Stimulated activated CD8-positive, alpha-beta memory T cell treated with anti-CD3 and anti-CD28 coated beads, Interleukin-12 subunit alpha, Interleukin-12 subunit beta, amount 100 ng/mL, for 4 hours (primary cell): ENCODE results near the gene LIME1.
"Not testable (repeated sequence)": the region's sequence is repeated elsewhere in the genome, so short reads cannot be mapped to it uniquely, and the experiment has no call there.

Experiments used
- DNase-seq: peaks from one replicate; pipeline ENCODE4 v3.0.0-alpha.2; 2020; ENCODE audit warnings: low read depth

LIME1 gene

GRCh38 chr20:63707558-63708300 is 28.7 kb upstream of the LIME1 start, which contains the start of the genes ARFRP1 and ZGPAT:
Gene ARFRP1, minus strand, starts transcription at chr20:63707976. Its CDS starts 885 bp downstream, at chr20:63707091.
Gene ZGPAT, plus strand, starts transcription at chr20:63708039. Its CDS starts 542 bp downstream, at chr20:63708581.
- peak; percentile 83 for DNase-seq

GRCh38 chr20:63708301-63709148 is 27.9 kb upstream of the LIME1 start:
- no peak for DNase-seq

- DNase-seq: no peak
These were observed 27.3 kb upstream of the LIME1 start for GRCh38 chr20:63709149-63709527.

- no peak for DNase-seq
These were observed 25.3 kb upstream of the LIME1 start for GRCh38 chr20:63711085-63711645.

DNA sequence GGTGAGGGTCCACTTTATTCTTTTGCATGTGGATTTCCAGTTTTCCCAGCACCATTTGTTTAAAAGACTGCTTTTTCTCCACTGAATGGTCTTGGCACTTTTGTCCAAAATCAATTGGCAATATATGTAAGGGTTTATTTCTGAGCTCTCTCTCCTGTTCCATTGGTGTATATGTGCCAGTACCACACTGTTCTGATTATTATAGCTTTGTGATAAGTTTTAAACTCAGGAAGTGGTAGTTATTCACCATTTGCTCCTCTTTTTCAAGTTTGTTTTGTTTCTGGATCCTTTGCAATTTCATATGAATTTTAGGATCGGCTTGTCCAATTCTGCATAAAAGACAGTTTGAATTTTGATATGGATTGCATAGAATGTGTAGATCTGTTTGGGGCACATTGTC is 24.3 kb upstream of the LIME1 start:
- DNase-seq: no peak

DNA sequence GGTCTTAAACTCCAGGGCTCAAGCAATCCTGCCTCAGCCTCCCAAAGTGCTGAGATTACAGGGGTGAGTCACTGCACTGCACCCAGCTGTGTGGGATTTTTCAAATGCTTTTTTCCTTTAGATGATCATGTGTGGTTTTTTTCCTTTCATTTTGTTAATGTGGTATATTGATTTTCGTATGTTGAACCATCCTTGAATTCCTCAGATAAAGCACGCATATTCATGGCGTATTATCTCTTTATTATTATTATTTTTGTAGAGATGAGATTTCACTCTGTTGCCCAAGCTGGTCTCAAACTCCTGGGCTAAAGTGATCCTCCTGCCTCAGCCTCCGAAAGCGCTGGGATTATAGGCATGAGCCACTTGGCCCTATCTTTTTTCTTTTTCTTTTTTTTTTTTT is 21.6 kb upstream of the LIME1 start:
- no peak for DNase-seq

DNA sequence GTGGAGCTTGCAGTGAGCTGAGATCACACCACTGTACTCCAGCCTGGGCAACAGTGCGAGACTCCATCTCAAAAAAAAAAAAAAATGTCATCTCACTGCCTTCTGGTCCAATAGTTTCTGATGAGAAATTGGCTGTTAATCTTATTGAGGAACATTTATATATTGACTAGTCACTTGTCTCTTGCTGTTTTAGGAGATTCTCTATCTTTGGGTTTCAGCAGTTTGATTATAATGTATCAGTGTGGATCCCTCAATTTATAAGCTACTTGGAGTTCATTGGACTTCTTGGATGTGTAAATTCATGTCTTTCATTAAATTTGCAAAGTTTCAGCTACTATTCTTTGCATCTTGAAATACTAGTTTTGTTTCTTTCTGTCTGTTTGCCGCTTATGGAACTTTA is 17.5 kb upstream of the LIME1 start:
- DNase-seq: no peak

- not testable (repeated sequence) for DNase-seq
These were observed 13.4 kb upstream of the LIME1 start for GRCh38 chr20:63722967-63723622.

DNA sequence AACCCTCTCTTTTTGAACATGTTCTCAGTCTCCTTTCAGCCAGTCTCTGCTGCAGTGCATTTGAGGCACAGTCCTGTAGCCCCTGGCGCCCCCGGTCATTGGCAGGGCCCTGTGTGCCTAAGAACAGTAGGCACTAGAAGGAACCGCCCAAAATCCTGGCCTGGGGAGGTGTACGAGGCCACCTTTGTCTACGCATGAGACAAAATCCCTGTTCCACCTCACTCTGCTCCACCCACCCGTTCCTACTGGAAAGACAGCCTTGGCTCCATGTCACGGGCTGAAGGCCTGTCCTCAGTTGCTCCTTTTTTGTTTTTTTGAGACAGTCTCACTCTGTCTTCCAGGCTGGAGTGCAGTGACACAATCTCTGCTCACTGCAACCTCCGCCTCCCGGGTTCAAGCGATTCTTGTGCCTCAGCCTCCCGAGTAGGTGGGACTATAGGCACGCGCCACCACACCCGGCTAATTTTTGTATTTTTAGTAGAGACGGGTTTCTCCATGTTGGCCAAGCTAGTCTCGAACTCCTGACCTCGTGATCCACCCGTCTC is 6.2 kb upstream of the LIME1 start:
- not testable (repeated sequence) for DNase-seq

- DNase-seq: no peak
These were observed 5.1 kb upstream of the LIME1 start for GRCh38 chr20:63731410-63731809.

- DNase-seq: no peak
These were observed 4.1 kb upstream of the LIME1 start for GRCh38 chr20:63732118-63733095.

- no peak for DNase-seq
These were observed 3.3 kb upstream of the LIME1 start for GRCh38 chr20:63733117-63733516.

DNA sequence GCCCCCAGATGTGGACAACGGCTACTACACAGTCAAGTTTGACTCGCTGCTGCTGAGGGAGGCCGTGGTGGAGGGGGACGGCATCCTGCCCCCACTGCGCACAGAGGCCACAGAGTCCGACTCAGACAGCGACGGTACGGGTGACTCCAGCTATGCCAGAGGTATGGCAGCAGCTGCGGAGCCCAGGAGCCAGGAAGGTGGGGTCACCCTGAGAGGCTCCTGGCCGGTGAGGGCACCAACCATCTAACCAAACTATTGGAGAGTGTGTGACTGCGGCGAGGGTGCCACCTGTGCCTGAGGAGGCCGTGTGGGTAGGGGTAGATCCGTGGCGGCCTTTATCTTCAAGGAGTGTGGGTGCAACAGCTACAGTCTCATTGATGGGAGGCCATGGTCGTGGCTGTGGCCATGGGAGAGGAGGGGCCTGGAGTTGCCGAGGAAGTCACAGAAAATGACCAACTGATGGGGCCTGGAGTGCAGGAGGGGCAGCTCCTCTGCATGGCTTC is 2.8 kb upstream of the LIME1 start:
- DNase-seq: no peak

- DNase-seq: no peak
These were observed 2.1 kb upstream of the LIME1 start for GRCh38 chr20:63734111-63734945.

- DNase-seq: no peak
These were observed 1.3 kb upstream of the LIME1 start for GRCh38 chr20:63734946-63735858.

- DNase-seq: peak; percentile 45
These were observed 630 bp downstream of the LIME1 start for GRCh38 chr20:63736893-63737694.

GRCh38 chr20:63737695-63737944 is 1.2 kb downstream of the LIME1 start:
- no peak for DNase-seq
